ENCODE results near the gene CNBD2.

The CNBD2 gene

DNA sequence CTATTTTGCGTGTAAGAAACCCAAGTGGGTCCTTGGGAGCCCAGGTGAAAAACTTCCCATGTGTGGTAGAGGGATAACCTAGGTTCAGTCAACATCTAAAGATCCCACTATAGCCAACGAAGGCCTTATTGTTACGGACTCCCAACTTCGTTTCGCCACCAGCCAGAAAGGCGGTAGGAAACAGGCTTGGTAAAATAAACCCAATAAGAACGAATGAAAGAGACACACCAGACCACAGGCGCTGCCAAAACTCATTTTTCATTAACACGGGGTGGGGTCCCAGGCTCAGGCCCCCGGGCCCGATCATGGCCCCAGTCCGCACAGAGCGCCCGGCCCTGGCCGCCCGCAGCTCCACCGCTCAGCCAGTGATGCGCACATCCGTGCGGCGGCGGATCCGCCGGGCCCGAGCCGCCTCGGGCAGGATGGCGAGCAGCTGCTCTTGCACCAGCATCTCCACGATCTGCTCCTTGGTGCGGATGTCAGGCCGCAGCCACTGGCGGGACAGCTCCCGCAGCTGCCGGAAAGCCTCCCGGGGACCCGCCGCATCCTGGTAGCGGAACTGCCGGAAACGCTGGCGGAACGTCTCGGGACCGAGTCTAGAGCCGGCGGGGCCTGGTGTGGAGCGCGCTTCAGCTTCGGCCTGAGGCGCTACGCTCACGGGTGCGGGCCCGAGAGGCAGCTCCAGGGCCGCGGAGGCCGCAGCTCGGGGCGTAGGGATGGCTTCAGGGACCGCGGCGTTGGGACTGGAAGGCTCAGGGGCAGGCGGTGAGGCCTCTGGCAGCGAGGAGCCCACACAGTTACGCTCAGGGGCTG, 14.8 kb upstream of the CNBD2 start (continued):
- TF ChIP-seq ZNF341 (tag by site-specific recombination; IDR thresholded peaks at IDR 0.05; ENCODE audit: low read depth) (no peak), KLF1 (tag by site-specific recombination; IDR thresholded peaks at IDR 0.05) (no peak), ZSCAN30 (tag by site-specific recombination; IDR thresholded peaks at IDR 0.05) (no peak), ZNF155 (tag by site-specific recombination; IDR thresholded peaks at IDR 0.05) (no peak), KLF10 (tag by site-specific recombination; IDR thresholded peaks at IDR 0.05) (no peak), ZNF48 (tag by site-specific recombination; IDR thresholded peaks at IDR 0.05) (no peak), ZNF791 (tag by site-specific recombination; IDR thresholded peaks at IDR 0.05) (no peak), ZNF10 (tag by site-specific recombination; IDR thresholded peaks at IDR 0.05) (no peak), ZNF248 (tag by site-specific recombination; IDR thresholded peaks at IDR 0.05) (no peak), ZNF621 (tag by site-specific recombination; IDR thresholded peaks at IDR 0.05) (no peak), ZNF473 (tag by site-specific recombination; IDR thresholded peaks at IDR 0.05) (no peak), TRIM28 (IDR thresholded peaks at IDR 0.05; ENCODE audit: borderline replicate concordance, low read length) (no peak), ZNF394 (tag by site-specific recombination; IDR thresholded peaks at IDR 0.05; ENCODE audit: borderline replicate concordance) (no peak), OVOL3 (tag by site-specific recombination; IDR thresholded peaks at IDR 0.05) (no peak), ZNF140 (tag by site-specific recombination; IDR thresholded peaks at IDR 0.05) (peak; percentile 18; the same call in 1 of the 2 replicates), OSR2 (tag by site-specific recombination; IDR thresholded peaks at IDR 0.05) (no peak), ZNF571 (tag by site-specific recombination; IDR thresholded peaks at IDR 0.05) (no peak), ZNF23 (tag by site-specific recombination; IDR thresholded peaks at IDR 0.05; ENCODE audit: borderline replicate concordance) (no peak), SP2 (tag by site-specific recombination; IDR thresholded peaks at IDR 0.05) (no peak), ZNF266 (tag by site-specific recombination; IDR thresholded peaks at IDR 0.05; ENCODE audit: low read depth) (no peak), GLIS2 (tag by site-specific recombination; IDR thresholded peaks at IDR 0.05) (no peak; the same call in none of the 2 replicates), ZXDB (tag by site-specific recombination; IDR thresholded peaks at IDR 0.05) (no peak), ZNF132 (tag by site-specific recombination; IDR thresholded peaks at IDR 0.05; ENCODE audit: borderline replicate concordance) (no peak), ZNF596 (tag by site-specific recombination; IDR thresholded peaks at IDR 0.05) (no peak), ZNF404 (tag by site-specific recombination; IDR thresholded peaks at IDR 0.05) (no peak), KLF8 (tag by site-specific recombination; IDR thresholded peaks at IDR 0.05) (no peak), IKZF3 (tag by site-specific recombination; IDR thresholded peaks at IDR 0.05) (no peak), ZNF654 (tag by site-specific recombination; IDR thresholded peaks at IDR 0.05; ENCODE audit: low read depth) (no peak), ZNF335 (tag by site-specific recombination; conservative IDR thresholded peaks at IDR 0.05) (peak; percentile 90)
- TF ChIP-seq, protein P1, sequence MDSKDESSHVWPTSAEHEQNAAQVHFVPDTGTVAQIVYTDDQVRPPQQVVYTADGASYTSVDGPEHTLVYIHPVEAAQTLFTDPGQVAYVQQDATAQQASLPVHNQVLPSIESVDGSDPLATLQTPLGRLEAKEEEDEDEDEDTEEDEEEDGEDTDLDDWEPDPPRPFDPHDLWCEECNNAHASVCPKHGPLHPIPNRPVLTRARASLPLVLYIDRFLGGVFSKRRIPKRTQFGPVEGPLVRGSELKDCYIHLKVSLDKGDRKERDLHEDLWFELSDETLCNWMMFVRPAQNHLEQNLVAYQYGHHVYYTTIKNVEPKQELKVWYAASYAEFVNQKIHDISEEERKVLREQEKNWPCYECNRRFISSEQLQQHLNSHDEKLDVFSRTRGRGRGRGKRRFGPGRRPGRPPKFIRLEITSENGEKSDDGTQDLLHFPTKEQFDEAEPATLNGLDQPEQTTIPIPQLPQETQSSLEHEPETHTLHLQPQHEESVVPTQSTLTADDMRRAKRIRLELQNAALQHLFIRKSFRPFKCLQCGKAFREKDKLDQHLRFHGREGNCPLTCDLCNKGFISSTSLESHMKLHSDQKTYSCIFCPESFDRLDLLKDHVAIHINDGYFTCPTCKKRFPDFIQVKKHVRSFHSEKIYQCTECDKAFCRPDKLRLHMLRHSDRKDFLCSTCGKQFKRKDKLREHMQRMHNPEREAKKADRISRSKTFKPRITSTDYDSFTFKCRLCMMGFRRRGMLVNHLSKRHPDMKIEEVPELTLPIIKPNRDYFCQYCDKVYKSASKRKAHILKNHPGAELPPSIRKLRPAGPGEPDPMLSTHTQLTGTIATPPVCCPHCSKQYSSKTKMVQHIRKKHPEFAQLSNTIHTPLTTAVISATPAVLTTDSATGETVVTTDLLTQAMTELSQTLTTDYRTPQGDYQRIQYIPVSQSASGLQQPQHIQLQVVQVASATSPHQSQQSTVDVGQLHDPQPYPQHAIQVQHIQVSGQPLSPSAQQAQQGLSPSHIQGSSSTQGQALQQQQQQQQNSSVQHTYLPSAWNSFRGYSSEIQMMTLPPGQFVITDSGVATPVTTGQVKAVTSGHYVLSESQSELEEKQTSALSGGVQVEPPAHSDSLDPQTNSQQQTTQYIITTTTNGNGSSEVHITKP (tag by site-specific recombination; IDR thresholded peaks at IDR 0.05), result no peak
- TF ChIP-seq, protein P2, sequence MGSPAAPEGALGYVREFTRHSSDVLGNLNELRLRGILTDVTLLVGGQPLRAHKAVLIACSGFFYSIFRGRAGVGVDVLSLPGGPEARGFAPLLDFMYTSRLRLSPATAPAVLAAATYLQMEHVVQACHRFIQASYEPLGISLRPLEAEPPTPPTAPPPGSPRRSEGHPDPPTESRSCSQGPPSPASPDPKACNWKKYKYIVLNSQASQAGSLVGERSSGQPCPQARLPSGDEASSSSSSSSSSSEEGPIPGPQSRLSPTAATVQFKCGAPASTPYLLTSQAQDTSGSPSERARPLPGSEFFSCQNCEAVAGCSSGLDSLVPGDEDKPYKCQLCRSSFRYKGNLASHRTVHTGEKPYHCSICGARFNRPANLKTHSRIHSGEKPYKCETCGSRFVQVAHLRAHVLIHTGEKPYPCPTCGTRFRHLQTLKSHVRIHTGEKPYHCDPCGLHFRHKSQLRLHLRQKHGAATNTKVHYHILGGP (tag by site-specific recombination; IDR thresholded peaks at IDR 0.05), result no peak
- TF ChIP-seq, protein P3, sequence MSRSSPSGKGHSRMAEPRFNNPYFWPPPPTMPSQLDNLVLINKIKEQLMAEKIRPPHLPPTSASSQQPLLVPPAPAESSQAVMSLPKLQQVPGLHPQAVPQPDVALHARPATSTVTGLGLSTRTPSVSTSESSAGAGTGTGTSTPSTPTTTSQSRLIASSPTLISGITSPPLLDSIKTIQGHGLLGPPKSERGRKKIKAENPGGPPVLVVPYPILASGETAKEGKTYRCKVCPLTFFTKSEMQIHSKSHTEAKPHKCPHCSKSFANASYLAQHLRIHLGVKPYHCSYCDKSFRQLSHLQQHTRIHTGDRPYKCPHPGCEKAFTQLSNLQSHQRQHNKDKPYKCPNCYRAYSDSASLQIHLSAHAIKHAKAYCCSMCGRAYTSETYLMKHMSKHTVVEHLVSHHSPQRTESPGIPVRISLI (tag by site-specific recombination; IDR thresholded peaks at IDR 0.05), result no peak
- TF ChIP-seq, protein P4, sequence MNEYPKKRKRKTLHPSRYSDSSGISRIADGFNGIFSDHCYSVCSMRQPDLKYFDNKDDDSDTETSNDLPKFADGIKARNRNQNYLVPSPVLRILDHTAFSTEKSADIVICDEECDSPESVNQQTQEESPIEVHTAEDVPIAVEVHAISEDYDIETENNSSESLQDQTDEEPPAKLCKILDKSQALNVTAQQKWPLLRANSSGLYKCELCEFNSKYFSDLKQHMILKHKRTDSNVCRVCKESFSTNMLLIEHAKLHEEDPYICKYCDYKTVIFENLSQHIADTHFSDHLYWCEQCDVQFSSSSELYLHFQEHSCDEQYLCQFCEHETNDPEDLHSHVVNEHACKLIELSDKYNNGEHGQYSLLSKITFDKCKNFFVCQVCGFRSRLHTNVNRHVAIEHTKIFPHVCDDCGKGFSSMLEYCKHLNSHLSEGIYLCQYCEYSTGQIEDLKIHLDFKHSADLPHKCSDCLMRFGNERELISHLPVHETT (tag by site-specific recombination; IDR thresholded peaks at IDR 0.05), result no peak
- TF ChIP-seq, protein P5, sequence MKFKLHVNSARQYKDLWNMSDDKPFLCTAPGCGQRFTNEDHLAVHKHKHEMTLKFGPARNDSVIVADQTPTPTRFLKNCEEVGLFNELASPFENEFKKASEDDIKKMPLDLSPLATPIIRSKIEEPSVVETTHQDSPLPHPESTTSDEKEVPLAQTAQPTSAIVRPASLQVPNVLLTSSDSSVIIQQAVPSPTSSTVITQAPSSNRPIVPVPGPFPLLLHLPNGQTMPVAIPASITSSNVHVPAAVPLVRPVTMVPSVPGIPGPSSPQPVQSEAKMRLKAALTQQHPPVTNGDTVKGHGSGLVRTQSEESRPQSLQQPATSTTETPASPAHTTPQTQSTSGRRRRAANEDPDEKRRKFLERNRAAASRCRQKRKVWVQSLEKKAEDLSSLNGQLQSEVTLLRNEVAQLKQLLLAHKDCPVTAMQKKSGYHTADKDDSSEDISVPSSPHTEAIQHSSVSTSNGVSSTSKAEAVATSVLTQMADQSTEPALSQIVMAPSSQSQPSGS (tag by site-specific recombination; IDR thresholded peaks at IDR 0.05; ENCODE audit: low read depth), result no peak
